HUES64 (cell line): Measurements from ENCODE around the gene FFAR2. TPM values are rescaled to one million over a fixed set of nuclear protein-coding genes. Genes with fewer than 3 reads are reported as not detected.
"Not testable (repeated sequence)": the region's sequence is repeated elsewhere in the genome, so short reads cannot be mapped to it uniquely, and the experiment has no call there.

Experiments
- H3K27ac ChIP-seq: 2 replicates; pipeline ENCODE4 v1.7.0; 2013; ENCODE audit warnings: low read depth, low read length, inconsistent platforms
- H3K27me3 ChIP-seq: 2 replicates; pipeline ENCODE4 v1.6.1; 2013; ENCODE audit warnings: mild to moderate bottlenecking, low read length; ENCODE audit not compliant: insufficient read depth
- H3K36me3 ChIP-seq: 2 replicates; pipeline ENCODE4 v1.6.1; 2013; ENCODE audit warnings: mild to moderate bottlenecking, low read length; ENCODE audit not compliant: insufficient read depth
- H3K4me1 ChIP-seq: 2 replicates; pipeline ENCODE4 v1.6.1; 2013; ENCODE audit warnings: mild to moderate bottlenecking, low read length, moderate library complexity; ENCODE audit not compliant: insufficient read depth
- H3K4me3 ChIP-seq: 2 replicates; pipeline ENCODE4 v1.5.1; 2013; ENCODE audit warnings: mild to moderate bottlenecking, low read length, moderate library complexity
- H3K9ac ChIP-seq: 2 replicates; pipeline ENCODE4 v1.6.1; 2013; ENCODE audit warnings: mild to moderate bottlenecking, low read depth, low read length
- H3K9me3 ChIP-seq: 2 replicates; pipeline ENCODE4 v1.6.1; 2013; ENCODE audit warnings: low read depth, low read length; ENCODE audit not compliant: insufficient read depth
- WGBS: fragments of 150-250, 120-280 bp; methylation state at CpG from one replicate; pipeline ENCODE4 v1.1.7; 2013; ENCODE audit warnings: missing lambda C conversion rate; 5-methylcytosine and 5-hydroxymethylcytosine counted together
- polyA plus RNA-seq, 2 experiments: library from polyadenylated mRNA; stranded (reverse); fragments of 50-300 nt; gene quantifications; one replicate each; pipeline ENCODE4 v1.2.3, GENCODE V29; 2013

The FFAR2 gene
- polyA plus RNA-seq (2013, experiment 1 of 2), result not detected
- polyA plus RNA-seq (2013, experiment 2 of 2), result not detected

DNA sequence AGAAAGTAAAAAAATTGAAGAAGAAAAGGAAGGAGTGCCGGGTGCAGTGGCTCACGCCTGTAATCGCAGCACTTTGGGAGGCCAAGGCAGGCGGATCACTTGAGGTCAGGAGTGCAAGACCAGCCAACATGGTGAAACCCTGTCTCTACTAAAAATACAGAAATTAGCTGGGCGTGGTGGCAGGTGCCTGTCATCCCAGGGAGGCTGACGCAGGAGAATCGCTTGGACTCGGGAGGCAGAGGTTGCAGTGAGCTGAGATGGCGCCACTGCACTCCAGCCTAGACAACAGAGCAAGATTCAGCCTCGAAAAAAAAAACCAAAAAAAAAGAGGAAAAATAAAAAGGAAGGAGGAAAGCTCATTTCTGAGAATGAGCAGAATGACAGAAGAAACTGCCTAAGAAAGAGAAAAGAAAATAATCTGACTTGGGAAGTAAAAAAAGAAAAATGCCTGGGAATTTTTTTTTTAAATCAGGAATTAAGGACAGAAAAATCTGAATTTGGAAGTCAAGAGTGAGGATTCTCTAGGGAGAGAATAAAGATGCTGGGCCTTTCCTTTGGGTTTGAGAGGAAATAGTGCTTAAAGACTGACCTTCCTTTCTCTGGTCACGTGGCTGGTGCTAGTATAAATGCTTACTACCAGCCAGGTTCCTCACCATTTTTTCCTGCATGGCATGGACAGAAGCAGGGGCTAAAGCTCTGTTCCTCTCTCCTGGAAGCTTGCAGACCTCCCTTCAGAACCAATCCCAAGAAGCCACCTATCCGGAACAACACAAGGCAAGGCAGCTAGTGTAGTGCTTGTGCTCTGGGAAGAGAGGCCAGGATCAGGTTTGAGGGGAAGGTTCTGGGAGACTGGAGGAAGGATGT is at the start of gene FFAR2:
Gene FFAR2 (plus strand): TSS at position 652 of the 864 bp plus-strand sequence. CDS start 1,458 bp downstream, outside the sequence.
- H3K9me3 ChIP-seq, result no peaks in the 10 kb centered on the region
- H3K9ac ChIP-seq, result no peak within 1 kb of the TSS
- no peaks in the 10 kb centered on the region for H3K27me3 ChIP-seq
- H3K4me1 ChIP-seq, result no peaks in the 10 kb centered on the region
- no peak within 1 kb of the TSS for H3K27ac ChIP-seq
- WGBS, result 88% methylated on average over 12 of the region's 12 CpGs
- no peak within 1 kb of the TSS for H3K4me3 ChIP-seq
- no peaks in the 10 kb centered on the region for H3K36me3 ChIP-seq

DNA sequence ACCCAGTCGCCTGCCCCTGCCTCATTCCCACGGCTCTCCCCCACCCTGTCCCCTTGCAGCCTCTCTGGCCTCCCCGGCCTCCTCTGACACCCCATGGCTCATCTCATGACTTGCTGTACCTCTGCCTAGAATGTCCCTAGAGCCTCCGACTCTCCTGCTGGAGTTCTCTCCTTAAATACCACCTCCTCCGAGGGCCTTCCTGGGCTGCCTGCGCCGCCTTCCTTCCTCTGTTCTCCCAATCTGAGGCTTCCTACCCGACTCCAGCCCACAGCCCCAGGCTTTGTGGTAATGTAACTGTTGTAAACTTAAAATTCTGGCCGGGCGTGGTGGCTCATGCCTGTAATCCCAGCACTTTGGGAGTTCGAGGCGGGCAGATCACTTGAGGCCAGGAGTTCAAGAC is 49.5 kb upstream of the FFAR2 start:
- Histone ChIP-seq H3K9me3 (no peaks in the 10 kb centered on the region), H3K4me3 (no peak overlapping the region), H3K27me3 (no peaks in the 10 kb centered on the region), H3K36me3 (no peaks in the 10 kb centered on the region), H3K9ac (no peak overlapping the region), H3K27ac (no peak overlapping the region), H3K4me1 (no peaks in the 10 kb centered on the region)
- WGBS, result 93% methylated on average over 12 of the region's 12 CpGs

DNA sequence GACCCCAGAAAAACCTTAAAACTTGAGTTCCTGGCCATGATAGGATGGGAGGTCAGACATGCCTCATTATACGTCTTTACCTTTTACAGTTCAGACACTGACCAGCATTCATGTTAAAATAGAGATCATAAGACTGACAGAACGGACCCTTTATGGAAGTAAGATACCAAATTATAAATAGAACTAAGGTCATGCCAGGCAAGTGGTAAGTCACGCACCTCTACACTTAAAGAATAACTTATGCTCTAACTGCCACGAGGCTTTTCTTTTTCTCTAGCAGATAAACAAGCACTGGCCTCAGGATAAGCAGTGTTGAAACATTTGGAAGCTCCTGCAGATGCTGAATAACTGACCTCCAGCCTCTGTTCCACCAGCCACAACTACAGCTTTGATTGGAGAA is 48.8 kb upstream of the FFAR2 start:
- 94% methylated on average over 4 of the region's 4 CpGs for WGBS
- Histone ChIP-seq H3K4me1 (no peaks in the 10 kb centered on the region), H3K27ac (no peak overlapping the region), H3K9ac (no peak overlapping the region), H3K36me3 (no peaks in the 10 kb centered on the region), H3K9me3 (no peaks in the 10 kb centered on the region), H3K4me3 (no peak overlapping the region), H3K27me3 (no peaks in the 10 kb centered on the region)

DNA sequence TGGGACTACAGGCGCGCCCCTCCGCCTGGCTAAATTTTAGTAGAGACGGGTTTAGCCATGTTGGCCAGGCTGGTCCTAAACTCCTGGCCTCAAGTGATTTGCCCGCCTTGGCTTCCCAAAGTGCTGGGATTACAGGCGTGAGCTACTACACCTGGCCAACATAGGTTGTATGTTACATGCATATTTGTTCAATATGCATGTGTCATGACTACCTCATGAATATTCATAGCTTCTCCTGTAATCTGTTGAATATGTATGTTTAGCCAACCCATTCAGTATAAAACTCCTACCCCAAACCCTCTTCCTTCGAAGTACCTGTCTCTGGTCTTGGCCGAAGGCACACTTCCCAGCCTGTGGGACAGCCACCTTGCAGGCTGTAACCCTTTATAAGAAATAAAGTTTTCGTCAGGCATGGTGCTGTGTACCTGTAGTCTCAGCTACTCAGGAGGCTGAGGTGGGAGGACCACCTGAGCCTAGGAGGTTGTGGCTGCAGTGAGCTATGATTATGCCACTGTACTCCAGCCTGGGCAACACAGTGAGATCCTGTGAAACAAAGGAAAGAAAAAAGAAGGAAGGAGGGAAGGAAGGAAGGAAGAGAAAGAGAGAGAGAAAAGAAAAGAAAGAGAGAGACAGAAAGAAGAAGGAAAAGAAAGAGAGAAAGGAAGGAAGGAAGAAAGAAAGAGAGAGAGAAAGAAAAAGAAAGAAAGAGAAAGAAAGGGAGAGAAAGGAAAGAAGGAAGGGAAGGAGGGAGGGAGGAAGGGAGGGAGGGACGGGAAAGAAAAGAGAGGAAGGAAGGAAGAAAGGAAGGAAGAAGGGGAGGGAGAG is 47.9 kb upstream of the FFAR2 start:
- no peaks in the 10 kb centered on the region for H3K9me3 ChIP-seq
- no peak overlapping the region for H3K4me3 ChIP-seq
- 90% methylated on average over 10 of the region's 10 CpGs for WGBS
- H3K27ac ChIP-seq, result no peak overlapping the region
- H3K9ac ChIP-seq, result no peak overlapping the region
- H3K4me1 ChIP-seq, result no peaks in the 10 kb centered on the region
- H3K27me3 ChIP-seq, result no peaks in the 10 kb centered on the region
- H3K36me3 ChIP-seq, result no peaks in the 10 kb centered on the region

DNA sequence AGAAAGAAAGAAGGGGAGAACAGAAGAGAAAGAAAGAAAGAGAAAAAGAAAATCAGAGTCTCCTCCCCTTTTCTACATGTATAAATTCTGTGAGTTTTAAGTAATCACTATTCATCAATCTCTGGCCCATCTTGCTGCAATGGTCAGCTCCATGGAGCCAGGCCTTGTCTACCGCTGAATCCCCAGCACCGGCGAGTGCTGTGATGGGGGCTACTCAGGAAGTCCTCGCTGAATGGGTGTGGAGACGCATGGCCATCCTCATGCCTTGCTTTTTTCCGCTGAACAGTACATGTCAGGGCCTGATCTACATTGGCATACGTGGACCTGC is 47.3 kb upstream of the FFAR2 start:
- WGBS, result 92% methylated on average over 7 of the region's 7 CpGs
- Histone ChIP-seq H3K4me1 (no peaks in the 10 kb centered on the region), H3K27ac (no peak overlapping the region), H3K9ac (no peak overlapping the region), H3K27me3 (no peaks in the 10 kb centered on the region), H3K4me3 (no peak overlapping the region), H3K36me3 (no peaks in the 10 kb centered on the region), H3K9me3 (no peaks in the 10 kb centered on the region)

DNA sequence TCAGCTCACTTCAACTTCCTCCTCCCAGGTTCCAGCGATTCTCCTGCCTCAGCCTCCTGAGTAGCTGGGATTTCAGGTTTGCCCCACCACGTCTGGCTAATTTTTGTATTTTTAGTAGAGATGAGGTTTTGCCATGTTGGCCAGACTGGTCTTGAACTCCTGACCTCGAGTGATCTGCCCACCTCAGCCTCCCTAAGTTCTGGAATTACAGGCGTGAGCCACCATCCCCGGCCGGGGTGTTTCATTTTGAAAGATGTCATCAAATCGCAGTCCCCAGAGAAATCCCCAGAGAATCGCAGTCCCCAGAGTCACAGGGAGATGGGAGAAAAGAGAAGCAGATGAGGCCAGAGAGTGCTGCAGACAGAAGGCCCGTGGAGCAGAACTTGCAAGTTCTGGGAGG is 46.6 kb upstream of the FFAR2 start:
- 89% methylated on average over 9 of the region's 9 CpGs for WGBS
- not testable (repeated sequence) for H3K9ac ChIP-seq, H3K27ac ChIP-seq, H3K36me3 ChIP-seq, H3K27me3 ChIP-seq, H3K4me3 ChIP-seq, H3K4me1 ChIP-seq, H3K9me3 ChIP-seq

DNA sequence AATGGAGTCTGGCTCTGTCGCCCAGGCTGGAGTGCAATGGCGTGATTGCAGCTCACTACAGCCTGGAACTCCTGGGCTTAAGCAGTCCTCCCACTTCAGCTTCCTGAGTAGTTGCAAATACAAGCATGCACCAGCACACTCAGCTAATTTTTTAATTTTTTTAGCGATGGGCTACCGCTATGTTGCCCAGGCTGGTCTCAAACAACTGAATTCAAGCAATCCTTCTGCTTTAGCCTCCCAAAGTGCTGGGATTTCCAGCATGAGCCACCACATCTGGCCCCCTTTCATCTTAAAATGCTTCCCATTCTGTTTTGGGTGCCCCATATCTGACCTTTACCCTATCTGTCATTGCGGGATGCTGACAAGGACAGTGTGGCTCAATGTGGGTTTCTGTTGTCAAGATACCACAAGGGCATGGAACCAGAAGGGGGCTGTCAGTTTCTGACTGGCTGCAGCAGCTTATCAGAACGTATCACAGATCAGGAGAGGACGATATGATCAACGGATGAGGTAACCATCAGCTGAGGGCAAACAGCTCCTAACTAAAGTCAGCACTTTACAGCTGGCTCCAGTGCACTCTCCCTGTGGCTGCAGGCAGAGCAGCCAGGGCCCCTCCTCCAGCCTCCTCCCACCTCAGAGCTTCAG is 44.8 kb upstream of the FFAR2 start:
- Histone ChIP-seq H3K9me3 (no peaks in the 10 kb centered on the region), H3K27me3 (no peaks in the 10 kb centered on the region), H3K9ac (no peak overlapping the region), H3K4me1 (no peaks in the 10 kb centered on the region), H3K27ac (no peak overlapping the region), H3K36me3 (no peaks in the 10 kb centered on the region), H3K4me3 (no peak overlapping the region)
- WGBS, result 88% methylated on average over 8 of the region's 8 CpGs

DNA sequence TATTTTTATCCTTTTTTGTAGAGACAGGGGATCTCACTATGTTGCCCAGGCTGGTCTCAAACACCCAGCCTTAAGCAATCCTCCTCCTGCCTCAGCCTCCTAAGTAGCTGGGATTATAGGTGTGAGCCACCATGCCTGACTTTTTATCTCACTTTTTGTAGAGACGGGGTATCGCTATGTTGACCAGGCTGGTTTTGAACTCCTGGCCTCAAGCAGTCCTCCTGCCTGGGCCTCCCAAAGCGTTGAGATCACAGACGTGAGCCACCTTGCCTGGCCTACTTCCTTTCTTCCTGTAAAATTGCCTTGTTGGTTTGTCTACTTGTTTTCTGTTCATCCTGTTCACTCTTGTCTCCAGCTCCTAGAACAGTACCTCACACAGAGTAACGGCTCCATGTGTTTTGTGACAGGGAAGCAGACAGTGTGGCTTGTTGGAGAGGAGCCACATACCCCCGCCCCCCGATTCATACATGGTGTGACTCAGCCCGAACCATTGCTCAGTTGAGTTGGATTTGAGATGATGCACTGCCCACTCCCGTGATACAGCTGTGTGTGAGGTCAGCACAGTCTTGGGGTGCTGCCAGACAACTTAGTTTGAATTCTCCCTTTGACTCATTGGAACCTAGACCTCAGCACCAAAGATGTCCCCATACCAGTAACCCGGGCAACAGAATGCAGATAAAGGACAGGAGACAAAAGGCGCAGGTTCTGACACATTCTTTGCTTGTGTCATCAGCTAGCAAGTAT is 43.0 kb upstream of the FFAR2 start:
- no peaks in the 10 kb centered on the region for H3K36me3 ChIP-seq
- H3K9ac ChIP-seq, result no peak overlapping the region
- H3K9me3 ChIP-seq, result no peaks in the 10 kb centered on the region
- H3K27ac ChIP-seq, result no peak overlapping the region
- no peak overlapping the region for H3K4me3 ChIP-seq
- H3K4me1 ChIP-seq, result no peaks in the 10 kb centered on the region
- 92% methylated on average over 11 of the region's 11 CpGs for WGBS
- no peaks in the 10 kb centered on the region for H3K27me3 ChIP-seq

DNA sequence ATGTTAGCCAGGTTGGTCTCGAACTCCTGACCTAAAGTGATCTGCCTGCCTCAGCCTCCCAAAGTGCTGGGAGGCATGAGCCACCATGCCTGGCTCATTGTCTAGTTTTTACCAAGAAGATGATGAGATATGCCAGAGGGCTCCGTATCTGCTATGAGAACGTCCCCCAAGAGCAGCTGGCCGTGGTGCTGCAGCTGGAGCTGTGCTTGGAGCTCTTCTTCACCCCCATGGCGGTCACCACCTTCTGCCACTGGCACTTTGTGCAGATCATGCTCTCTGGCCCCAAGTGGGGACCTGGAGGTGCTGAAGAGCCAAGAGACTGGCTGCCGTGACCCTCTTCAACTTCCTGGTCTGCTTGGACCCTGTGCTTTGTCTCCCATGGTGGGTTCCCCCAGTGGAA is 40.4 kb upstream of the FFAR2 start:
- H3K4me1 ChIP-seq, result no peaks in the 10 kb centered on the region
- no peaks in the 10 kb centered on the region for H3K9me3 ChIP-seq
- no peaks in the 10 kb centered on the region for H3K36me3 ChIP-seq
- H3K27ac ChIP-seq, result no peak overlapping the region
- no peaks in the 10 kb centered on the region for H3K27me3 ChIP-seq
- no peak overlapping the region for H3K4me3 ChIP-seq
- WGBS, result 90% methylated on average over 6 of the region's 6 CpGs
- H3K9ac ChIP-seq, result no peak overlapping the region

DNA sequence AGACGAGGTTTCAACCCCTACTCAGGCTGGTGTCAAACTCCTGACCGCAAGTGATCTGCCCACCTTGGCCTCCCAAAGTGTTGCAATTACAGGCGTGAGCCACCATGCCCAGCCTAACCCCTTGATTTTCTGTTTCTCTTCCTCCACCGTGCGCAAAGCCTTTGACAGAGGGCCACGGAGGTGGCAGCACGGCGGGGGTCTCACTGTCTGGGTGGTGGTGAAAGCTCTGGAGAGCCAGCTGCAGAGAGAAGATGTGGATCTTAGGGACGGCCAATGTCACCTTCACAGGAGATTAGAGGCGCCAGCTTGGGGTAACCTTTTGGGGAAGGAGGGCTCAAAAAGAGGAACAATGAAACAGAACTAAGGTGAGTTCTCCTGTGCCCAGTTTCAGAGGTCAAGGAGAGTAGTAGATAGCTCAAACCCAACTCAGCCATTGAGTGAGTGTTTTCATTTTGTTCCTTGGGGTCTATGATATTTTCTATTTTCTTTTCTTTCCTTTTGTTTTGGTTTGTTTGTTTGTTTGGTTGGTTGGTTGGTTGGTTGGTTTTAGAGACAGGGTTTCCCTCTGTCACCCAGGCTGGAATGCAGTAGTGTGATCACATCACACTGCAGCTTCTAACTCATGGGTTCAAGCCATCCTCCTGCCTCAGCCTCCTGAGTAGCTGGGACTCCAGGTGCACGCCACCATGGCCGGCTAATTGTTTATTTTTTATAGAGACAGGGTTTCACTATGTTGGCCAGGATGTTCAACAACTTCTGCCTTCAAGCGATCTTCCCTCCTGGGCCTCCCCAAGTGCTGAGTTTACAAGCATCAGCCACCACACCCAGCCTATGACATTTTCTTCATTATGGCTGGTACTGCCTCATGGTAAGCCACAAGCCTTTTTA is 39.5 kb upstream of the FFAR2 start:
- H3K4me3 ChIP-seq, result no peak overlapping the region
- 93% methylated on average over 13 of the region's 13 CpGs for WGBS

More for the DNA sequence above, 39.5 kb upstream of the FFAR2 start:
- Histone ChIP-seq H3K9ac (no peak overlapping the region), H3K4me1 (no peaks in the 10 kb centered on the region), H3K27ac (no peak overlapping the region), H3K9me3 (no peaks in the 10 kb centered on the region), H3K36me3 (no peaks in the 10 kb centered on the region), H3K27me3 (no peaks in the 10 kb centered on the region)
